Skin of body (tissue), 2 donors: ENCODE data around the gene CLCF1. TPM values are rescaled to one million over a fixed set of nuclear protein-coding genes. Genes with fewer than 3 reads are reported as not detected.

Experiments
- DNase-seq: peaks from one replicate; lab custom pipeline; 2025; lab: John Stamatoyannopoulos, UW
- total RNA-seq: library from RNA; depleted of rRNA; stranded (reverse); fragments of >200 nt; gene quantifications from one replicate; pipeline ENCODE4 v1.2.3, GENCODE V29; 2014

Gene CLCF1
- 0.89 TPM for total RNA-seq

DNA sequence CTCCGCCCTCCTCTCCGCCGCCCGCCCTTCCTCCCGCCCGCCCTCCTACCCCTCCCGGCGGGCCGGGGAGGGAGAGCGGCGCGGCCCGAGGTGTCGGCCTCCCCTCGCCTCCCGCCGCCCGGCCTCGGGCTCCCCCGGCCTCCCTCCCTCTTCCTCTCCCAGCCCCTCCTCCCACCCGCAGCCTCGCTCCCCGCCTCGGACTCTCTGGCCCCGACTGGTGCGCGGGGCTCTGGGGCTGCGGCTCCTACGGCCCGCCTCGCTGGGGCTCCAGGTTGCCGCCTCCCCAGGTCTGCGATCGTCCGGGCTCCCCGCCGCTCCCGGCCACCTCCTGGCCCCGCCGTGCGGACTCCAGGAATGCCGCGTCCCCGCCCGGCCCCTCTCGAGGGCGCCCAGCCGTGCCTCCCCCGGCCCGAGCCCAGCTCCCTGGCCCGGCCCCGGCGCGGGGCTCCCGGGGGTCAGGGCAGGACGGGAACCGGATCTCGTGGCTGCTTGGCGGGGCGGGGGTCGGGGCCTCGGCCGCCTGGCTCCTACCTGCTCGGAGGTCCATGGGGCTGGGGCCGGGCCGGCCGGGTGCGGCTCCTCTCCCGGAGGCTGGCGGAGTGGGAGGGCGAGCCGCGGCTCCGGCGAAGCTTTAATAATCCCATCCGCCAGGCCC is at the start of gene CLCF1:
CLCF1 (minus strand) TSS at position 606 of the 655 bp plus-strand sequence; CDS start at position 547, 59 bp downstream.
- peak; percentile 18 for DNase-seq

DNA sequence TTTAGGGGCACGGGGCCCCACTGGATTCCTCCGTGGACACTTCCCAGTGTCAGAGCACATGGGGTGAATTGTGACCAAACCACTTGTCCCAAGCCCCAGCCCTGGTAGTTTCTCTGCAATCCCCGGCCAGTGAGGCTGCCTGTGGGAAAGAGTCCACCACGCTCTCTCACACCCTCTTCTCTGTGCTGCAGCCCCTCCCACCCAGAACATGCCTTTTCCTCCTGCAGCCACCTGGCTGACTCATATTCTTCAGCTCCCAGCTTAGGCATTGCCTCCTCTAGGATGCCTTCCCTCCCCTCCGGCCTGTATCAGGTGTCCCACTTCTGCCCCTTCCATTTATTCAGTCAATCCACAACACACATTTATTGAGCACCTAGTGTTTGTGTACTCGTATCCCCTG is 49.5 kb upstream of the CLCF1 start:
- DNase-seq: no peak

DNA sequence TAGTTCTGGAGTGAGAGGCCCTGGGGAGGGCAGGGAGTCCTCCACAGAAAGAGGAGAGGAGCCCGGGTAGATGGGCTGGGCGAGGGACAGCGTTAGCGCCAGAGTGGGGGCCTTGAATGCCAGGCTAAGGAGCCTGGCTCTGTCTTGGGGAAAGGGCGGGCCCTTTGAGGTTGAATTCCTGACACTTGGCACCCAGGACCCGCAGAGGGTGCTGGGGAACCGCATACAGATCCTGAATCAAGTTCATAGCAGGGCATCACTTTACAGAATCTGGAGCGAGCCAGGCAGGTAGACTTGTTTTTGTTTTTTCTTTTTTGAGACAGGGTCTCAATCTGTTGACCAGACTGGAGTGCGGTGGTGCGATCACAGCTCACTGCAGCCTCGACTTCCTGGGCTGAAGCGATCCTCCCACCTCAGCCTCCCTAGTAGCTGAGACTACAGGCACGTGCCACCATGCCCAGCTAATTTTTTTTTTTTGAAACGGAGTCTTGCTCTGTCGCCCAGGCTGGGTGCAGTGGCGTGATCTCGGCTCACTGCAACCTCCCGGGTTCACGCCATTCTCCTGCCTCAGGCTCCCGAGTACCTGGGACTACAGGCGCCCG is 48.1 kb upstream of the CLCF1 start:
- no peak for DNase-seq

- peak; percentile 78 for DNase-seq
Measured at GRCh38 chr11:67420646-67421429, 47.4 kb upstream of the CLCF1 start.

- DNase-seq: no peak
Measured at GRCh38 chr11:67420147-67420645, 46.8 kb upstream of the CLCF1 start.

GRCh38 chr11:67419325-67420049 is 46.1 kb upstream of the CLCF1 start:
- DNase-seq: no peak

- no peak for DNase-seq
Measured at GRCh38 chr11:67418476-67419281, 45.3 kb upstream of the CLCF1 start.

DNA sequence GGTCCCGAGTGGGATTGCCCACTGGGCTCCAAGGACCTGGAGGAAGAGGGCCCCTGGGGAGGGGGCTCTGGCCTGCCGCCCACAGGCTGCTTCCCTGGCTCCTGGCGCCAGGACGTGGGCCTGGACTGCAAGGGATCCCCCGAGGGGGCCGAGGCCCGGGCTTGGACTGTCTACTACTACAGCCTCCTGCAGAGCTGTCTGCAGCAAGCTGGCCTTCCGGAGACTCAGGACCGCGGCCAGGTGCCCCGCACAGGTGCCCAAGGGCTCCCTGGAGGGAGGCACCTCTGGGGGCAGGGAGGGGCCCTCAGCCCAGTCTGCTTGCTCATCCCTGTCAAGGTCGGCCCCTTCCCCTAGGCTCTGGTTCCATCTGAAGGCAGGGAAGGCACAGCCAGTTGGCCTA is 44.0 kb upstream of the CLCF1 start:
- DNase-seq: no peak

GRCh38 chr11:67416416-67417335 is 43.3 kb upstream of the CLCF1 start:
- DNase-seq: no peak

GRCh38 chr11:67415501-67416304 is 42.3 kb upstream of the CLCF1 start, which contains the start of gene CARNS1:
TSS of gene CARNS1 (plus strand) at chr11:67415678. CDS start at chr11:67416200, 522 bp downstream.
- no peak for DNase-seq

DNA sequence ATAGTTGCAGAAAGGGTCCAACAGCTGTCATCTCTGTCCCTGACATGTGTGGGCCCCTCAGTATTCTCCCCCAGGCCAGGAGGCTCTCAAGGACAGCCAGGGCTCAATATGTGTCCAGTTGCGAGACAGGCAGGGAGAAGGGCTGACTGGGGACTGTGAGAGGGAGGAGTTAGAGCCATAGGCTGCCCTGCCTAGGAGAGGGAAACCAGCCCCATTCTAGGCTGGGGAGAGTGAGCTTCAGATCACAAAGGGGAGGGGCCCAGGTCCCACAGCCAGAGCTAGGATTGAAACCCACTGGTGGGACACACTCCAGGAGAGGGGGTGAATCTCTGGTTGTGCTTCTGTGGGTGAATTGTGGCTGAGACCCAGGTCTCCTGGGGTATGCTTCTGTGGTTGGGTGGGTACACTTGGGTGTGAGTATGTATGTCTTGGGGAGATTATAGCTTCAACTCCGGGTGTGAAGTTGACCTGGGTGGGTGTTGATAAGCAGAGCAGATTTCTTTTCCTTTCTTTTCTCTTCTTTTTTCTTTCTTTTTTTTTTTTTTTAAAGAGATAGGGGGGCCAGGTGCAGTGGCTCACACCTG is 40.0 kb upstream of the CLCF1 start:
- DNase-seq: no peak

- no peak for DNase-seq
Measured at GRCh38 chr11:67412495-67413179, 39.2 kb upstream of the CLCF1 start.

DNA sequence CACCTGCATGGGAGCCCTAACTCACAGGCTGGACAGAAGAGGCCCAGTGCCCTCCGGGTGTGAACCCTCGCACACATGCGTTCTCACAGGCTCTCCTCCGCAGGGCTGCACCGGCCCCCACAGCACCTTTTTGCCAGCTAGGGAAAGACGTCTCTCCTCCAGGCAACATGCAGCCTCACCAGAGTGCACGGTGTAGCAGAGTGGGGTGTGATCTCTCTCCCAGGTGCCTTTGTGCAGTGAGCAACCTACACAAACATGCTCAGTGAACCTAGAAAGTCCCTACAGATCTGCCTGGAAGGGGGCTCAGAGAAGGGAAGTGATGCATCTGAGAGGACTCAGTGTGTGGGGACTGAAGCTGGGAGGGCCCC is 38.4 kb upstream of the CLCF1 start:
- DNase-seq: no peak

- no peak for DNase-seq
Measured at GRCh38 chr11:67410984-67411784, 37.8 kb upstream of the CLCF1 start.

DNA sequence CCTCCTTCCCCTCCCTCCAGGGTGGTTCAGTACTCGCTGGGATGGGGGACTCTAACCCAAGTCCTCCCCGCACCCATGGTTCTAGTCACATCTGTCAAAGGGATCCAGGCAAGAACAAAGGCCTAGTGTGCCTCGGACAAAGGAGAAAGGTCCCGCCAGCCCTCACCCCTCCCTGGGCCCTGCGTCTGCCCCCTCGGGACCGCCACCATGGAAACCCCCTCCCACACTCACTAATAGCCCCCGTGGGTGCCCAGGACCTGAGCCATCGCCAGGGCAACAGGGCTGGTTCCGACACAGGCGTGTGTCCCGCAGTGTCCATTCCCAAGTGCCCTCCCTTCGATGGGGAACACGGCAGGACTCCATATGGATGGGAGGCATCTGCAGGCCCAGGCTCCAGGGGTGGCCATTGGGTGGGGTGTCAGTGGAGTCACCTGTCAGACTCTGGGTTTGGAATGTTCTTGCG is 37.0 kb upstream of the CLCF1 start:
- no peak for DNase-seq

- DNase-seq: no peak
Measured at GRCh38 chr11:67409781-67410368, 36.5 kb upstream of the CLCF1 start.
